GM21619 (cell line): Measurements from ENCODE around the gene CERS6.

Experiments
- ATAC-seq: cut with Tn5 transposase; IDR thresholded peaks from one replicate; pipeline ENCODE4 v1.9.1; 2021; ENCODE audit not compliant: unreplicated experiment

CERS6 gene

DNA sequence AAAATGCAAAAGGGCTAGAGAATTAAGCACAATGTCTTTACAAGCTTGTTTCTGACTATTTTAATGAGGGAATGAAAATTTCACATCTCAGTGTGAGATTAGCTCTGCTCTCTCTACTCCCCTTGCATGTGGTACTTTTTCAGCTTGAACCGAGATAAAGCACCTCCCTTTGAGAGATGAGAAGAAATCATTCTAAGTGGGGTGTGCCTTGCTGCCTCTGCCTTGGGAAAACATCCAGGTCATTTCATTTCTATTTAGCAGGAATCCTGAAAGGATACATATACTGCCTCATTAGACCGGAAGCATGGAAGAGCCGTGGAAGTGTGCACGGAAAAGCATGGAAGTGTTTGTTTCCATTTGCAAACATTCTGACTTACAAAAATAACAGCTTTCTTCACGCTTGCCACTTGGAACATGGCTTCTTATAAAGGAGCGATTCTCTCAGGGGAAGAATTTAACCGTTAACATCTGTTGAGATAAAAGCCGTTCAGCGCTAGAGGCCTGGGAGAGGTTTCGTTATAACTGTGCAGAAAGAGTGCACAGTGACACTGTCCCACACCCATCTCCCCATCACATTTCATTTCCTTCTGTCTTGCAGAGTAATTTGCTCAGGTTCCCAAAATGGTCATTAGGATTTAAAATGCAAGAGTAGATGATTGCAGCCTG, 363.1 kb downstream of the CERS6 start:
- no peak for ATAC-seq

DNA sequence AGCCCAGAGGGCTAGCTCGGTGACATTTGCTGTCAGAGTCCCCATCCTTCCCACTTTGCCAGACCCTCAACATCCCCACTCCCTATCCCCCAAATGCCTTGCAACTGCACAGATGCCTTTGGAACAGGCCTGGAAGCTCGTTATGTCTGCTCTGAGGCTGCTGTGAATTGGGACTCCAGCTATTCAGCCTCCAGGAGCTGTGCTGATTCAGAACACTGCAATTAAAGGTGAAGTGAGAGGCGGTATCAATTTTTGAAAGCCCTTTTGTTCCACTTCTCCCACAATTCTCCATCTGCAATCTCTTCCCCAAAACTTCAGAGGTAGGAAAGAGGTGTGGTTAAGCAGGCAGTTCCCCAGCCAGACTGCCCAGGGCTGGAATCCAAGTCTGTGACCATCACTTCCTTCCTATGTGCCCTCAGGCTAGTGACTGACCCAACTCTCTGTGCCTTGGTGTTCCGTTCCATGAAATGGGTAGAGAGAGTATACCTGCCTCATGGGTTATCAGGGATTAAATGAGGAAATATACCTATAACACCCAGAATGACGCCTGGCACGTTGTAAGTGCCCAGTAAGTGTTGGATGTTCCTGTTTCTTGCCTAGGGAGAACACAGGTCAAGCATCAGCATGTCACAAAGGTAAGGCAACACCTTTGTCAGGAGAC, 363.9 kb downstream of the CERS6 start:
- no peak for ATAC-seq

DNA sequence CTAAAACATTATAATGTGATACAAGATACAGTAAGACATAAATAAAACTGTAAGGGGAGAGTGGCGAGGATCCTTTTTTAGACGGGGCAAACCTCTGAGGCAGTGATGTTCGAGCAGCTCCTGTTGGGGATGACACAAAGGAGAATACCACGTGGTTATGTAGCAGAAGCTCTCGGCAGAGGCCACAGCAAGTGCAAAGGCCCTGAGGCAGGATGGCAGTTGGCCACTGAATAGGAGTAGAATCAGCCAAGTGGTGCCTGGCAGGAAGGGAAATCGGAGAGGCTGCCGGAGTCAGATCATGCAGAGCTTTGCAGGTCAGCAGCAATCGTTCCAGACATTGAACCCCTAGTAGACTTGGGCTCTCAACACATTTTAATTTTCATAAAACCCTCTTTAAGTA, 365.5 kb downstream of the CERS6 start:
- ATAC-seq: no peak

DNA sequence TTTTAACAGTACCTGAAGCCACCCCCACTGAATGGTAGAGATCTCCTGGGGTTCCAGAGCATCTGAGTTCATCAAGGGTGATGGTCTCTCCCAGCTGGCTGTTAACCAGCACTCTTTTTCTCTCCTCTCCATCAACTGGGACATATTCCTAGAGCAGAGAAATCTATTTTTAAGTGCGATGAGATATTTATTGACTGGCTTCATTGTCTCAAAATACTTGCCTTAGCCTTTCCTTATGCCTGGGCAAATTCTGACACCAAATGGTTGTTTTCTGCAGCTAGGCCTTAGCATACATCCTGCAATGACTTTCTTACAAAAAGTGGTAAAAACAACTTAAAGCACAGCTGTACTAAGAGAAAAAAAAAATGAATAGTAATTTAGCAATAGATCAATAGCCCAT, 365.9 kb downstream of the CERS6 start:
- ATAC-seq: no peak
